Umbilical cord (tissue), 2 donors: Measurements from ENCODE around the gene REPS1. TPM values are rescaled to one million over a fixed set of nuclear protein-coding genes. Genes with fewer than 3 reads are reported as not detected.

Experiments used
- DNase-seq: peaks from one replicate; pipeline ENCODE4 v3.0.0-alpha.2; 2015; ENCODE audit warnings: low spot score
- total RNA-seq: library from RNA; depleted of rRNA; stranded (reverse); fragments of >200 nt; gene quantifications from one replicate; pipeline ENCODE4 v1.2.3, GENCODE V29; 2014; ENCODE audit warnings: low replicate concordance; ENCODE audit not compliant: insufficient read depth

Gene REPS1
- total RNA-seq, 1 donor from 2014 or later, result 48.2 TPM

- no peak for DNase-seq
Observed at GRCh38 chr6:138926579-138926978, 61.5 kb downstream of the REPS1 start.

GRCh38 chr6:138925806-138926205 lies 62.2 kb downstream of the REPS1 start:
- no peak for DNase-seq

DNA sequence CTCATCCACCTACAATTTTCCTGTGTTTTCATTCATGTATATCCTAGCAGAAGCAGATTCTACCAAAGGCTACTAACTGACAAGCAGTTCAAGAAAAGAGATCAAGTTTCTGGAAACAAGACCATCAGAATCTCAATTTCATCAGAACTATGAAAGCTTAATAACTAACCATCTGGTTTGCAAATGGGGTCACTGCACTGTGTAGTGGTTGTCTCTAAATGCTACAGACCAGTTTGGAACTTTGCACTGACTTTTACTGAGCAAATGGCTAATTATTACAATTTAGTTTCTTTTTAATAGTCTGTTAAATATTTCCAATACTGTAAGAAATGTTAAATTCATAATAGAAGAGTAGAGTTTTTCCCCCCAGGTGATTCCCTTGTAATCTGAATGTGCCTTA lies 64.5 kb downstream of the REPS1 start:
- DNase-seq, result no peak

DNA sequence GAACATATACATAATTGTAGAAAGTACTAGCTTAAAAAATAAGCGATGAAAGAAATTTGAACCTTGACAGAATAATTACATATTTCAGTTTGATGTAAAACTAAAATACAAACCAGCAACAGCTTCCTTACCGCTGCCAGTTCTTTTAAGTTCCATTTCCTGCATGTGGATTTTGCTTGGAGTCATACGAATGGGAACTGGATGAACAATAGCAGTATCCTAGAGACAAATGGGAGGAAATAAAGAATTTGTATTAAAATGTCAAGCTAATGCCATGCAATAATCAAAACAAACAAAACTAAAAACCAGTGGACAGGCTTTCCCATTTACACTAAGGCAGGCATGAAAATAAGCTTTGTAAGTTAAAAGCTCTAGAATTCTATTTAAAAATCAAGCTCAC lies 67.1 kb downstream of the REPS1 start:
- DNase-seq, result no peak

GRCh38 chr6:138914701-138915100 lies 73.4 kb downstream of the REPS1 start:
- no peak for DNase-seq

DNA sequence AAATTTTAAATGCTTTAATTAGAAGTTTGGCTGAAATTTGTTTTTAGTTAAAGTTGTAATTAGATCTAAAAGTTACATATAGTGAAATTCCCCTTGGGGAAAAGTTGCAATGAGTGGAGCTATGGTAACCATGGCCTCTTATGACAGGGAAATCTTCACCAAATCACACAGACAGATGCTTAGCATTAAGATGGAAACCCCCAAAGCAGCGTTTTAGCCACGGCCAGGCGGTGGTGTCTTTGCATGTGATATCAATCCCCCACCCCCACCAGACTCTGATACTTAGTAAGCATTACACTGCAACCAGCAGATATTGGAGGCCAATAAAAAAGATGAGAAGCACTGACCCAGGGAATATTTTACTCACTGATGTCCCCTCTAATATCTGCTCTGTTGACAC lies 75.7 kb downstream of the REPS1 start:
- DNase-seq, result no peak

DNA sequence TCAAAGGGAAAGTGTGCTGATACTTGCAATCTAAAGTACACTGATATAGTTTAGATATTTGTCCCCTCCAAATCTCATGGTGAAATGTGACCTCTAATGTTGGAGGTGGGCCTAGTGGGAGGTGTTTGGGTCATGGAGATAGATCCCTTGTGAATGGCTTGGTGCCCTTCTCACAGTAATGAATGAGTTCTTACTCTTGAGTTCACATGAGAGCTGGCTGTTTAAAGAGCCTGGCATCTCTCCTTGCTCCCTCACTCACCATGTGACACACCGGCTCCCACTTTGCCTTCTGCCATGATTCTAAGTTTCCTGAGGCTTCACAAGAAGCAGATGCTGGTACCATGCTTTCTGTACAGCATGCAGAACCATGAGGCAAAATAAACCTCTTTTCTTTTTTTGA lies 78.1 kb downstream of the REPS1 start:
- no peak for DNase-seq

DNA sequence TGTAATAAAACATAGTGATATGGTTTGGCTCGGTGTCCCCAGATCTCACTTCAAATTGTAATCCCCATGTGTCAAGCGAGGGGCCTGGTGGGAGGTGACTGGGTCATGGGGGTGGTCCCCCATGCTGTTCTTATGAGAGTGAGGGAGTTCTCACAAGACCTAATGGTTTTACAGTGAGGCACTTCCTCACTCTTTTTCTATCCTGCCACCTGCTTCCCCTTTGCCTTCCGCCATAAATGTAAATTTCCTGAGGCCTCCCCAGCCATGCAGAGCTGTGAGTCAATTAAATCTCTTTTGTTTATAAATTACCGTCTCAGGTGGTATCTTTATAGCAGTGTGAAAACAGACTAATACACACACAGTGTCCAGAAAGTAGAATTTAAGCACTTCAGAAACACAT lies 78.5 kb downstream of the REPS1 start:
- DNase-seq, result no peak

DNA sequence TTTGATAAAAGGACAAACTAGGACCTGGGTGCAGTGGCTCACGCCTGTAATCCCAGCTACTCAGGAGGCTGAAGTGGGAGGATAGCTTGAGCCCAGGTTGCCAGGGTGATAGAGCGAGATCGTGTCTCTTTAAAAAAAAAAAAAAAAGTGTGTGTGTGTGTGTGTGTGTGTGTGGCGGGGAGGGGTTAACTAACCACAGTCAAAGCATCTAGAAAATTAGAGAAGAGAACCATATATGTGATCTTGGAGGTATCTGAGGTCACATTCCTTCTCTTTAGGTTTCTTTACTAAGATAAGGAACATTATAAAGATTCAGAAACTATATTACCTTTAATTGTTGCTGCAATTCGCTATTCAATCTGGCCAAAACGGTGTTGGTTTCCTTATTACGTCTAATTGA lies 80.9 kb downstream of the REPS1 start:
- DNase-seq, result no peak

DNA sequence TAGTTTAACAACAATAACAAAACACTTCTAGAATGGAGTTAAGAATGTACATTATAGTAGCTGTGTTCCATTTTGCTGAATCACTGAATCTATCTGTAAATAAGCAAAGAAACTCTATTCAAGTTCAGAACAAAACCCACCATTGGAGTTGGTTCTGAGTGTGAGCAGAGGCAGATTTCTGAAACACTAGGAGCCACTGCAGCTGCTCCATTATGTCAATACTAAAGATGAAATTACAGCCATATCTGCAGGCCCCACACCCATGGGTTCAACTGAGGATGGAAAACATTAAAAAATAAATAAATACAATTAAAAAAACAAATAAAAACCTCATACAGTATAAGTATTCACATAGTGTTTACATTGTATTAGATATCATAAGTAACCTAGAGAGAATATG lies 91.0 kb downstream of the REPS1 start:
- no peak for DNase-seq

DNA sequence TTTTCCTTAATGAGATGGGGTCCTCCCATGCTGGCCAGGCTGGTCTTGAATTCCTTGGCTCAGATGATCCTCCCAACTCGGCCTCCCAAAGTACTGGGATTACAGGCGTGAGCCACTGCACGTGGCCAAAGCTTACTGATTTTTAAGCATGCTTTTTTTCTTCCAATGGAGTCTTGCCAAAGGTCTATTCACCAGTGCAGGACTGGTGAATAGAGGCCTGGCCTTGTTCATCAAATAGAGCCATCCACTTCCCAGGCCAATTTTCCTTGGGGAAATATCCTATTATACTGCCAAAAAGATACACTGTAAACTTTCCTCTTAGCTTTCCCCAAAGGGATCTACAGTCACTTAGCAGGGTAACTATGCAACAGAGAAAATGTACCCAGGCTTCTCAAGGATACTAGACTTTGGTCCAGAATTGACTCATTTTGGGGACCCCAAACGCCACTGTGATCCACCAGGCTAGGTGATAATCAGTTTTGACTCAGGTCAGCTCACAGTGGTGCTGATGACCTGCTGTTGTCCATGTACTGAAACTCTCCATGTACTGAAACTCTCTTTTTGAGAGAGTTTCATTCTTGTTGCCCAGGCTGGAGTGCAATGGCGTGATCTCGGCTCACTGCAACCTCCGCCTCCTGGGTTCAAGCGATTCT lies 91.8 kb downstream of the REPS1 start:
- DNase-seq, result no peak

DNA sequence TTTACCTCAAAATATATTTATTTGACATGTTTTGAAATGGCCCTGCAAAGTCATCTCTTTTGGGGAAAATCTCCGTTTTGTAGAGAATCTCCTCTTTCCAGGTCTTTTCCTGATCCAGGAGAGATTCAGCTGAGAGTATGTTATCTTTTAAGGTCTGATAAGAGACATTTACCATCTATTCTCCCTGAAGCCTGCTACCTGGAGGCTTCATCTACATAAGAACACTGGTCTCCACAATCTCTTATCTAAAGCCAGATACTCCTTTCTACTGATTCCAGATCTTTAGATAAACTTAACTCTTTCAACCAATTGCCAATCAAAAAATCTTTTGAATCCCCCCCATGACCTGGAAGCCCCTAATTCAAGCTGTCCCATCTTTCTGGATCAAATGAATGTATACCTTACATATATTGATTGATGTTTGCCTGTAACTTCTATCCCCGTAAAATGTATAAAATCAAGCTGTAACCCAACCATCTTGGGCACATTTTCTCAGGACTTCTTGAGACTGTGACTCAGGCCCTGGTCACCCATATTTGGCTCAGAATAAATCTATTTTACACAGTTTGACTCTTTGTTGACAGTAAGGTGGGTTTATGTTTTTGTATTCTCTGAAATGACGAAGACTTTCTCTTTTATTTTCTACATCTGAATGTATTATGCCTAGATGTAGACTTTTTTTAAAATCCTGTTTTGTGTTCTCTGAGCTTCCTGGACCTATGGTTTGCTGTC lies 96.6 kb downstream of the REPS1 start:
- no peak for DNase-seq

GRCh38 chr6:138885156-138885819 lies 102.8 kb downstream of the REPS1 start:
- DNase-seq, result no peak

GRCh38 chr6:138882369-138883017 lies 105.6 kb downstream of the REPS1 start:
- DNase-seq, result no peak

DNA sequence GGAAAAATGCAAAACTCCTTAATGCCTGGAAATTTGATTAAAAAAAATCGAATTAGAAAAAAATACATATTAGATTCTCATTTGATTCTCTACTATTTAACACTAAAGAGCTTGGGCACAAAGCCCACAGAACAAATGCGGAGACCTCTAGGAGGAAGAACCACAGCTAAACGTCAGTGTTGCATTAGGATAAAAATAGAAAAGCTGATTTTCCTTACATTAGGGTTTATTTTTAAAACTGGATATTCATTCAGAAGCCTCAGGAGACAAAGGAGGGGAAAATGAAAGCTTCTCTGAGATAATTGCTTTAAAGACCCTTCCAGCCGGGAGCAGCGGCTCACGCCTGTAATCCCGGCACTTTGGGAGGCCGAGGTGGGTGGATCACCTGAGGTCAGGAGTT lies 114.9 kb downstream of the REPS1 start:
- DNase-seq, result peak; percentile 11

GRCh38 chr6:138869398-138869797 lies 118.7 kb downstream of the REPS1 start:
- peak; percentile 95 for DNase-seq

DNA sequence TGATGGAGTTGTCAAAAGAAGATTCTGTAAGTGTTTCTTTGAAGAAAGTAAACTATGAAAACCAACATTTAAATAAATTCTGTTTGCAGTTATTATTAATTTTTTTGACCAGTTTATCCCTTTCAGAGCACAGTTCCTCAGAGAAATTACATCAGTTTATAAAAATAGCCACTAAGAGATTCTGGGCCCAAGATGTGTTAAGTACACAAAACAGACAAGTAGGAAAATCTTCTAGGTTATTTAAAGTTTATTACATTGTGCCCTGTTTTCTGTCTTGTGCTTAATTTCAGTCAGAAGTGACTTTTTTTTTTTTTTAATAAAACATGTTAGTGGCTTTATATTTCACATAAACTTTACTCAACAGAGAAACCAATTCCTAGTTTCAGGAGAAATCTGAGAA lies 119.9 kb downstream of the REPS1 start:
- peak; percentile 91 for DNase-seq

- peak; percentile 70 for DNase-seq
Observed at GRCh38 chr6:138865480-138866109, 122.5 kb downstream of the REPS1 start.

DNA sequence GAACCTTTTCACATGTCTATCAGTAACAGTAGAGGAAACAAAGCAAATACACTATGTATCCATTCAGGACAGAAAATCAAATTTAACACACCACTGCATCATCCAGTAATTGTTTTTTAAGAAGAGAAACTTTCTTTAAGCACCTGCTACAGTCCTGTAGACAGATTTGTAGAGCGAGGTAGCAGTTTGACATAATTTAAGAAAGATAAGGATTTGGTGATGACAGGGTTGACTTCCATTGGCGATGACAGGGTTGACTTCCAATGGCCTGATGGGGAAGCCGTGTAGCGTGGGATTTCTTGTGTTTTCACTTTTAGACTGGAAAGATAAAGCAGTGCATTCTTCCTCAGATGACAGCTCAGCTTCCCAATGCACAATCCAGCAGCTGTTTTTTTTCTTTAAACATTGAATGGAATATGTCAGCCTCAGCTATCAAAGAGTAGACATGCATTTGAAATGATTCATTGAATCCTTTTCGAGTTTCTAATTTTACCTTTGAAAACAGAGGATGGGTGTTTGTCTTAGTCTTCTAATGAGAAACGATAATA lies 123.6 kb downstream of the REPS1 start:
- DNase-seq, result peak; percentile 57

GRCh38 chr6:138863321-138863720 lies 124.7 kb downstream of the REPS1 start:
- DNase-seq, result no peak

DNA sequence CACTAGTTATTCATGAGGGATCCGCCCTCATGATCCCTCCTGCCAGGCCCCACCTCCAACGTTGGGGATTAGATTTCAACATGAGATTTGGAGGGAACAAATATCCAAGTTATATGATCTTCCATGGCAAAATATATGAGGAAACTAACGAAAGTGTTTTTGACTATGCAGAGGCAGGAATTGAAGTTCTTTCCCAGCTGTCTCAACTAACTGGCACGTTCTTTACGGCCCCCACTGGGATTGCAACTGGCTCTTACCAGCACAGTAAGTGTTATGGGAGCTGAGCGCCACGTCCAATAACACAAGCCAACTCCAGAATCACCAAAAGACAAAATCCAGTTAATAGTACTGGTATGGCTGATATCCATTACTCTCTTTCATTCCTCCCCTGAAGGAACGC lies 125.6 kb downstream of the REPS1 start:
- DNase-seq, result no peak

GRCh38 chr6:138857775-138858174 lies 130.3 kb downstream of the REPS1 start:
- no peak for DNase-seq
